Tibial nerve (tissue), 4 donors: Measurements from ENCODE around the gene MEPCE. TPM values are rescaled to one million over a fixed set of nuclear protein-coding genes. Genes with fewer than 3 reads are reported as not detected.

Experiments
- DNase-seq, 2 donors: peaks; one replicate each; pipeline ENCODE4 v3.0.0-alpha.2; 2019; ENCODE audit warnings: low spot score in 2 of 2
- H3K27ac ChIP-seq, 4 donors: fragments of 200-600 bp; sonication (generic) in 3 of 4; one replicate each; pipeline ENCODE4 v1.5.1; 2017 to 2019; ENCODE audit warnings: mild to moderate bottlenecking in 1 of 4
- H3K27me3 ChIP-seq, 2 donors: fragments of 200-600 bp; sonication (generic) in 1 of 2; one replicate each; pipeline versions ENCODE4 v1.5.1 to v1.6.0; 2017 to 2019
- H3K36me3 ChIP-seq, 3 donors: fragments of 200-600 bp; sonication (generic); one replicate each; pipeline ENCODE4 v1.5.1; 2018 to 2019
- H3K4me1 ChIP-seq, 4 donors: fragments of 200-600 bp; sonication (generic) in 3 of 4; one replicate each; pipeline ENCODE4 v1.5.1; 2017 to 2019
- H3K4me3 ChIP-seq, 4 donors: fragments of 200-600 bp; sonication (generic) in 3 of 4; one replicate each; pipeline ENCODE4 v1.5.1; 2017 to 2019; ENCODE audit warnings: mild to moderate bottlenecking in 1 of 4, moderate library complexity in 1 of 4
- H3K9me3 ChIP-seq, 4 donors: fragments of 200-600 bp; sonication (generic) in 3 of 4; one replicate each; pipeline ENCODE4 v1.5.1; 2017 to 2019
- EP300 ChIP-seq, 2 donors: sonication (generic); formaldehyde crosslinking; IDR thresholded peaks; one replicate each; pipeline ENCODE4 v1.6.1; 2017; ENCODE audit warnings: antibody characterized with exemption in 2 of 2, mild to moderate bottlenecking in 1 of 2
- POLR2A ChIP-seq, 2 donors: fragments of 450-650 bp; IDR thresholded peaks; one replicate each; pipeline ENCODE4 v1.6.1; 2017; ENCODE audit warnings: antibody characterized with exemption in 2 of 2, mild to moderate bottlenecking in 2 of 2, moderate library complexity in 2 of 2
- WGBS, 2 donors: methylation state at CpG; one replicate each; pipeline ENCODE4 v1.1.5; 2018; 5-methylcytosine and 5-hydroxymethylcytosine counted together
- total RNA-seq, 4 donors: library from RNA; depleted of rRNA; stranded (reverse); fragments of >200 nt; gene quantifications; one replicate each; pipeline ENCODE4 v1.1.0, GENCODE V29; 2016
- TF ChIP-seq, protein P1 (sequence below), 5 experiments: fragments of 200-600 bp in 3 of 5; fragments of 450-650 bp in 2 of 5; sonication (generic) in 3 of 5; IDR thresholded peaks; one replicate each; pipeline ENCODE4 v1.5.1; 2016 to 2019; ENCODE audit warnings: antibody characterized with exemption in 5 of 5, mild to moderate bottlenecking in 3 of 5, moderate library complexity in 2 of 5

The MEPCE gene
- total RNA-seq, 4 donors from 2014 or later: 39.5 to 50.2 (median 46.6) TPM

DNA sequence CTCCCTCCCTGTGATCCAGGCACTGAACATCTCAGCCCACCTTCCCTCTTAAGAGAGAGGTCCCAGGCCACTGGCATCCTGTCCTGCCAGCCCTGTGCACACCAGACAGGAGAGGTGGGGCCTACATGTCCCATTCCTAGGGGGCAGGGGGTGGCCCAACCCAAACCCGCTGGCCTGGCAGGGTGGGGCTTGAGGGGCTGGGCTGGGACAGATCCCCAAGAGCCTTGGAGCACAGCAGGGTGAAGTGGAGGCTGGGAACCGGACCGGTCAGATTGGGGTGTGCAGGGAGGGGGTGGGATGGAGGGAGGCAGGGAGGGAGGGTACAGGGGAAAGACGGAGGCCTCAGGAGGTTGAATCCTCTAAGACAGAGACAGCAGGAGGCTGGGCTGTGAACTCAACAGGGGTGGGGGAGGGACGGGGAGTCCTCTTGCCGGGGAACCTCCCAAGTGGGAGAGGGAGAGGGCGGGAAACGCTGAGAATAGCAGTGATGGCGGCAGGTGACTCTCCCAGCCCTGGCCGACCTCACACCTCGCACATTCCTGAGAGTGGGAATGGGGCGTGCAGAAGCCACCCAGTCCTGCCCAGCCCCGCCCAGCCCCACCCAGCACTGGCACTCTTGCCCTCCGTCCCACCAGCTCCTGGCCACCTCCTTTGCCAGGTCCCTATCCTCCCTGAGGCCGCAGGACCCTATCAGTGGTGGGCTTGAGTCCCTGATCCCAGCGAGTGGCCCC, 42.7 kb downstream of the MEPCE start:
- Histone ChIP-seq H3K27me3 (no peaks in the 10 kb centered on the region), H3K27ac (peak overlapping the region; percentile 88 to 98 (median 94)), H3K36me3 (peaks cover 0 to 59% (median 0%) of the 10 kb centered on the region in 3 donors), H3K4me3 (no peak overlapping the region), H3K4me1 (peaks cover 4 to 95% (median 58%) of the 10 kb centered on the region in 4 donors), H3K9me3 (no peaks in the 10 kb centered on the region)
- no peak for TF ChIP-seq EP300 (IDR thresholded peaks at IDR 0.05)
- TF ChIP-seq, protein P1, sequence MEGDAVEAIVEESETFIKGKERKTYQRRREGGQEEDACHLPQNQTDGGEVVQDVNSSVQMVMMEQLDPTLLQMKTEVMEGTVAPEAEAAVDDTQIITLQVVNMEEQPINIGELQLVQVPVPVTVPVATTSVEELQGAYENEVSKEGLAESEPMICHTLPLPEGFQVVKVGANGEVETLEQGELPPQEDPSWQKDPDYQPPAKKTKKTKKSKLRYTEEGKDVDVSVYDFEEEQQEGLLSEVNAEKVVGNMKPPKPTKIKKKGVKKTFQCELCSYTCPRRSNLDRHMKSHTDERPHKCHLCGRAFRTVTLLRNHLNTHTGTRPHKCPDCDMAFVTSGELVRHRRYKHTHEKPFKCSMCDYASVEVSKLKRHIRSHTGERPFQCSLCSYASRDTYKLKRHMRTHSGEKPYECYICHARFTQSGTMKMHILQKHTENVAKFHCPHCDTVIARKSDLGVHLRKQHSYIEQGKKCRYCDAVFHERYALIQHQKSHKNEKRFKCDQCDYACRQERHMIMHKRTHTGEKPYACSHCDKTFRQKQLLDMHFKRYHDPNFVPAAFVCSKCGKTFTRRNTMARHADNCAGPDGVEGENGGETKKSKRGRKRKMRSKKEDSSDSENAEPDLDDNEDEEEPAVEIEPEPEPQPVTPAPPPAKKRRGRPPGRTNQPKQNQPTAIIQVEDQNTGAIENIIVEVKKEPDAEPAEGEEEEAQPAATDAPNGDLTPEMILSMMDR (IDR thresholded peaks at IDR 0.05): no peak
- no peak for TF ChIP-seq POLR2A (IDR thresholded peaks at IDR 0.05)
- DNase-seq: no peak
- WGBS, 2 donors: 58 to 64% methylated on average over 12 to 16 of the region's 16 CpGs

DNA sequence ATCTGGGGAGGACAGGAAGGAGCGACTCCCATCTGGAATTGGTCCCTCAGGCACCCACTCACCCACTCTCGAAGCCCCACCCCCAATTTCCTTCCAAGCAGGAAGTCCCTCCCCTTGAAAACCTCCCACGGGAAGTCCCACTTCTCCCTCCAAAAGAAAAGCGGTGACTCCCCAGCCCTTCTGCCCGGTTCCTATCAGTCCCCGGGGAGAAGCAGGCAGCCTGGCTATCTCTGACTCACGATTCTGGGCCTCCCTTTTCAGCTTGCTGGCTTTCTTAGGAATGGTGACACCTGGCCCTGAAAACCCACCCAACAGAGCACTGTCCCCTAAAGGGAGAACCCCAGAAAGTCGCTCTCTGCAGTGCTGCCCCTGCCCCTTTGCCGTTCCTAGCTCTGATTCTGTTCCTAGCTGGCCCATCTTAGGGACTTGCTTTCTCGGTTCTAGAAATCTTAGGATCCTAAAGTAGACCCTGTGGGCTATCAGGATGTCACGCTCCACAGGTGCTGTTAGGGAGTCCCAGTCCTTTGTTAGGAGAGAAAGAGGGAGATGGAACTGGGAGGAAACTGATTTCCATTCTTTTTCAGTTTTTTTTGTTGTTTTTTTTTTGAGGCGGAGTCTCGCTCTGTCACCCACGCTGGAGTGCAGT, 43.3 kb downstream of the MEPCE start:
- Histone ChIP-seq H3K27me3 (no peaks in the 10 kb centered on the region), H3K27ac (peak overlapping the region; percentile 88 to 98 (median 94)), H3K9me3 (no peaks in the 10 kb centered on the region), H3K36me3 (peaks cover 0 to 56% (median 0%) of the 10 kb centered on the region in 3 donors), H3K4me3 (no peak overlapping the region), H3K4me1 (peaks cover 4 to 97% (median 62%) of the 10 kb centered on the region in 4 donors)
- TF ChIP-seq EP300 (IDR thresholded peaks at IDR 0.05): no peak
- no peak for DNase-seq
- WGBS, 2 donors: 38 to 43% methylated on average over 13 to 14 of the region's 14 CpGs

DNA sequence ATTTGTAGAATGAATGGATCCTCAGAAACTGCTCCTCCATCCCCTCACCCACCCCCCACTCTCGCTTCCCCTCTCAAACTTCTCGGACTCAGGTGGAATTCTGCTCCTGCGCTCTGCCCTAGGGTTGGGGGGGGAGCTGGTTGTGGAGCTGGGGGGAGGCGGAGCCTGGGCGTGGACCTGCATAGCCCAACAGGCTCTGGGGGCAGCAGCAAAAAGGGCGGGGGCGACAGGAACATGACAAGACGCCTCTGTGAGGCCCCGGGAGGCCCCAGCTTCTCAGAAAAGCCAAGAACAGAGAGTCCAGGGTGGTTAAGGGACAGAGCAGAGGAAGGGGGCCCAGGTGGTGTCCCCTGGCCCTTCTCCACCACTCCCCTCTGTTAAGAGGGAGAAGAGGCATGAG, 45.9 kb downstream of the MEPCE start:
- Histone ChIP-seq H3K27ac (peak overlapping the region; percentile 88 to 98 (median 94)), H3K4me3 (peak overlapping the region; percentile 24 to 99 (median 92)), H3K27me3 (no peaks in the 10 kb centered on the region), H3K4me1 (peaks cover 4 to 80% (median 60%) of the 10 kb centered on the region in 4 donors), H3K9me3 (no peaks in the 10 kb centered on the region), H3K36me3 (peaks cover 0 to 50% (median 0%) of the 10 kb centered on the region in 3 donors)
- peak; percentile 47 to 72 for DNase-seq
- TF ChIP-seq, protein P1 (IDR thresholded peaks at IDR 0.05): no peak
- TF ChIP-seq EP300 (IDR thresholded peaks at IDR 0.05): peak in 1 of 2 donors; percentile 75
- TF ChIP-seq POLR2A (IDR thresholded peaks at IDR 0.05): peak in 1 of 2 donors; percentile 64
- 15 to 29% methylated on average over 9 of the region's 9 CpGs for WGBS, 2 donors

DNA sequence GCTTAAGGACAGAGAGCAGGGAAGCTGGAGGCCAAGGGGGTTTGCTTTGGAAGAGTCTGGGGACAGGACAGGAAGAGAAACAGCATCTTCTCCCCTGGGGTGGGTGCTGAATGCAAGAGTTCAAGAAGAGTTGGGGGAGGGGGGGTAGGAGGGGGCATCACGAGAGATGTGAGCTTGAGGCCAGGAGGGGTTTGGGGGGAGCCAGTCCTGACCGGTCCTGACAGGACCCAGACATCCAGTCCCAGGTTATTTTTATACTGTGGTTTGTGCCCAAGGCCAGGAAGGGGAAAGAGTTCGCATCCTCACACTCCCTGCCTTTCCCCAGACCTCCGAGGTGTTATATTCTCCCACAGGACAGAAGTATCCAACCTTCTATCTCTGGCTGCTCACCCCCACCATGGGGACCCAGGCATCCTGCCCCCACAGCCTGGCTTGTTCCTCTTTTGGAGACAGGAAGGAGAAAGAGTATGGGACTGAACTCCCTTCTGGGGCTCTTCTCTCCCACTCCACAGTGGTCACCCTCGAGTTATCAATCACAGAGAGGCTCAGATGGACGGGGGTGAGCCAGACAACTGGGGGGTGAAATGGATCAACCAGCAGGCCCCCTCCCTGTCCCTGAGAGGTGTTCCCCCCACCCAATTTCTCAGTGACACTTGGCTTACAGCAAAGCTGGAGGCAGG, 46.6 kb downstream of the MEPCE start:
- DNase-seq: no peak
- H3K36me3 ChIP-seq: peaks cover 0 to 43% (median 0%) of the 10 kb centered on the region in 3 donors
- no peaks in the 10 kb centered on the region for H3K9me3 ChIP-seq
- H3K27ac ChIP-seq: peak overlapping the region; percentile 88 to 98 (median 94)
- 2 to 9% methylated on average over 6 of the region's 6 CpGs for WGBS, 2 donors
- no peaks in the 10 kb centered on the region for H3K27me3 ChIP-seq
- TF ChIP-seq EP300 (IDR thresholded peaks at IDR 0.05) (no peak), POLR2A (IDR thresholded peaks at IDR 0.05) (no peak)
- TF ChIP-seq, protein P1 (IDR thresholded peaks at IDR 0.05): no peak
- peaks cover 4 to 75% (median 60%) of the 10 kb centered on the region in 4 donors for H3K4me1 ChIP-seq
- peak overlapping the region; percentile 84 to 99 (median 92) for H3K4me3 ChIP-seq
